ENCODE measurements around the gene FLNC.

DNA sequence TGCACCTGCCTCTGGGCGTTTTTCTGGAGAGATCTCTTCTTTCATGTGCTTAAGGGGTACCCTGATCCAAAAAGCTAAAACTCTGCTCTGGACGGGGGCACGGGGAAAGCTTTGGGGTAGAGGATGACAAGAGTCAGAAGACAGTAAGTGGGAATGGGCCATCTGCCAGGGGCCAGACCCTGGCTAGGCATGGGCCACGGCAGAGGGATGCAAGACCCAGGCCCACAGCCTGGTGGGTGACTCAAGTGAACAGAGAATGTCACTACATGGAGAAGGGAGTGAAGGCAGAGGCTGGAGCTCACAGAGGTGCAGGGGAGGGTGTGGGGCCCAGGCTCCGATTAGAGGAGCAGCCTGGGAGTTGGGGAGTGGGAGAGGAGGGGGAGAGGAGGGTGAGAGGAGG is 15.3 kb downstream of the FLNC start:
- TF ChIP-seq POLR2A (IDR thresholded peaks at IDR 0.05; ENCODE audit: low read length) (no peak), GATA1 (IDR thresholded peaks at IDR 0.05; ENCODE audit: low read depth, low read length) (no peak)

All from erythroblast (primary cell).